HG02943 (cell line): ENCODE data around the gene KBTBD3.
A peak's percentile ranks its signal among the peaks of the same experiment; 100 is the strongest.

Experiments
- ATAC-seq: cut with Tn5 transposase; IDR thresholded peaks from one replicate; pipeline ENCODE4 v1.9.1; 2021; ENCODE audit warnings: mild to moderate bottlenecking, low read depth, moderate library complexity; ENCODE audit not compliant: unreplicated experiment

The KBTBD3 gene, protein sequence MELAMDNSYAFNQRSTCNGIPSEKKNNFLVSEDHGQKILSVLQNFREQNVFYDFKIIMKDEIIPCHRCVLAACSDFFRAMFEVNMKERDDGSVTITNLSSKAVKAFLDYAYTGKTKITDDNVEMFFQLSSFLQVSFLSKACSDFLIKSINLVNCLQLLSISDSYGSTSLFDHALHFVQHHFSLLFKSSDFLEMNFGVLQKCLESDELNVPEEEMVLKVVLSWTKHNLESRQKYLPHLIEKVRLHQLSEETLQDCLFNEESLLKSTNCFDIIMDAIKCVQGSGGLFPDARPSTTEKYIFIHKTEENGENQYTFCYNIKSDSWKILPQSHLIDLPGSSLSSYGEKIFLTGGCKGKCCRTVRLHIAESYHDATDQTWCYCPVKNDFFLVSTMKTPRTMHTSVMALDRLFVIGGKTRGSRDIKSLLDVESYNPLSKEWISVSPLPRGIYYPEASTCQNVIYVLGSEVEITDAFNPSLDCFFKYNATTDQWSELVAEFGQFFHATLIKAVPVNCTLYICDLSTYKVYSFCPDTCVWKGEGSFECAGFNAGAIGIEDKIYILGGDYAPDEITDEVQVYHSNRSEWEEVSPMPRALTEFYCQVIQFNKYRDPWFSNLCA

DNA sequence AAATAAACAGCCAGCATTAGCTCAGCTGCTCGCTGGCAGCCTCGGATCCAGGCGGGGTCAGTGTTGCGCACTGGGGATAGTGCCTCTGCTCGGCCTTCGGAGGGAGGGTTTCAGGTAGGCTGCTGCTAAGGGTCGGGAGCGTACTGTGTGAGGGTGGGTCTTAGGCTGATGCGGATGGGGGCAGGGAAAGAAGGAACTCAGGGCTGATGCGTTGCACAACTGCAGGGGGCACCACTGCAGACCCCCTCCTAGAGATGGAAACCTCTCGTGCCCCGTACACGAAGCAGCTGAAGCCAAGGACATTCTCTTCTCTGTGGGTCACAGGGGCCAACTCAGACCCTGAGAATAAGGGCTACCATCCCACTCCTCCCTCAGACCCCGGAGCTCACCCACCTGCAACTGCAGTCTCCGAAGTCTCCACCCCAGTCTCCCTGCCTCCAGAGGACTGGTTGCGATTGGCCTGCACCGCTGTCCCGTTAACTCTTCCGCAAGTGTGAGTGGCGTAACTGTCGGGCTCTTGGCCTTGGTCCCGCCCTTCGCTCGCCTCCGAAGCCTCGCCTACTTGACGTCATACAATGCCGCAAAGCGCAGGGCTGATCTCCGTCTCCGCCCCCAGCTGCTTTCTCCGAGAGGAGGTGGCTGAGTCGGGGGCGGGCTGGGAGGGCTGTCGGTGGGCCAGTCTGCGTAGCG lies at the start of gene KBTBD3:
Gene KBTBD3 (minus strand): TSS at position 429 of the 690 bp plus-strand sequence. CDS start 18,250 bp downstream, outside the sequence.
- peak; percentile 97 for ATAC-seq

- ATAC-seq: no peak
These were observed 44.6 kb upstream of the KBTBD3 start for GRCh38 chr11:106121570-106122320.

- ATAC-seq: no peak
These were observed 28.8 kb upstream of the KBTBD3 start for GRCh38 chr11:106105986-106106385.

- ATAC-seq: no peak
These were observed 24.7 kb upstream of the KBTBD3 start for GRCh38 chr11:106101819-106102218.

GRCh38 chr11:106101370-106101769 lies 24.2 kb upstream of the KBTBD3 start:
- no peak for ATAC-seq

DNA sequence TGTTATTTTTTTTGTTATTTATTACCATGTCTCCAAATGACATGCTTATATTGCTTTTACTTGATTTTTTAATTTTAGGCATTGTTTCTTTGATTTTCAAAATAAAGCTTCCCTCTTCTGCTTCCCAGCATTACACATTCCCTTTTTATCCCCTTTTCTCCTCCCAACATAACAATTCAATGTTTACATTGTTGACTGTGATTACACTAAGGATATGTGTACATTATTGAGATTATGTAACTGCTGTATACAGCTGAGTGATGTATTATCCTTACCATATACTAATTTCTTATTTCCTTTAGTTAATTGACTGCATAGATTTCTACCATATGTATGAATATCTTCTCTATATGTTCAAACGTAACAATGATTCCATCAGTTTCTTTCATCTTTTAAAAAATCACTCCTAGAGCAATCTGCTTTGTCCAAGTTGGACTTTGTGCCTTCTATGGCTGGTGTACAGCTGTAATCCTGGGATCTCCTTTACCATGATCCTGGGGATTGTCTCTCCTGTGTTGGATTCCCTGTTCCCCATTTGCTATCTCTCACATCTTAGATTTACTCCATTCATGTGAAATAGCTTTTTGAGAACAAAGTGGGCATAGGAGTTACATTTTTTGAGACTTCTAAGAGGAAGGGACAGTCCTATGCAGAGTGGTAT lies 21.9 kb upstream of the KBTBD3 start:
- no peak for ATAC-seq

- ATAC-seq: no peak
These were observed 15.3 kb upstream of the KBTBD3 start for GRCh38 chr11:106092446-106092845.

DNA sequence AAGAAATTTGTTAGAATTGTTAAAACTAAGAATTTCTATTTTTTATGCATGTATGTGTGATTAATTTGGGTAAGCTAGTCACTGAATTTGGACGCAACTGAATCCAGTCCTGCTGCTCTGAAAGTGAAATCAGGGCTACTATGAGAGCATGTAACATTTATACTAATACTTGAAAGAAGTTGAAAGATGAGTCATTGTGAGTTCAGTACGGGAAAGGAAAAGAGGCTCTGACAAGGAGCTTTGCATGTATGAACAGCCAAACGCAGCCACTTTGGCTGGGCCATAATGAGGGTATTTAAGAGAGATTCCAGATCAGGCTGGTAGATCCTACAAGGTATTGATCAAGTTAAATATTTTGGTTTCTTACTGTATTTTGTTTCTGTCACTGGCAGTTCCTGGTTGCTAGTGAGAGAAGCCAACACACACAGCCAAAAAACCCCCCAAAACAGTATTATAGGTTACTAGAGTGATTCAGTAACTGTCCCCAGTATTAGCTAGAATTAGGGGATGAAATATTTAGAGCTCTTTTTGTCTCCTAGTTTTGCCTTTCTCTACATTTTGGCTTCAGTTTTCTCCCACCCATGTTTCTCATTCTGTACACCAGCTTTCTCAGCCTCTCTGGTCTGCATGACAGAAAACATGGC lies 14.5 kb upstream of the KBTBD3 start:
- peak; percentile 99 for ATAC-seq

DNA sequence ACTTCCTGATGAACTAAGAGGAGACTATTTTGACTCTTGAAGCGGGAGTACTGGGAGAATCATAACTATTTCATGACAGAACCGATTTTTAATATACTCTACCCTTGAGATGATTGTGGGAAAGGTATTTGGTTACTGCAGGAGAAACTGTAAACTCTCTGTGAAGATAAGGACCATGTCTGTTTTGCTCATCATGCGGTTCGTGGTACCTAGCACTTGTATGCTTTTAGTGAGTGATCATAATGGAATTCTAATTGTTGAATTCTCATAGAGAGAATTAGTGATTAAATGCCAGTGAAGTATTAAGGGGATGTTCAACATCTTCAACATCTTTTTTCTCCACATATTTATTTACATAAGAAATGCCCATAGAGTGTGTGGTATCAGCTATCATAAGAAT lies 11.7 kb upstream of the KBTBD3 start:
- ATAC-seq: no peak

- ATAC-seq: no peak
These were observed 10.8 kb upstream of the KBTBD3 start for GRCh38 chr11:106087815-106088435.

- no peak for ATAC-seq
These were observed 9.7 kb upstream of the KBTBD3 start for GRCh38 chr11:106086850-106087249.

- no peak for ATAC-seq
These were observed 9.0 kb upstream of the KBTBD3 start for GRCh38 chr11:106086135-106086534.

DNA sequence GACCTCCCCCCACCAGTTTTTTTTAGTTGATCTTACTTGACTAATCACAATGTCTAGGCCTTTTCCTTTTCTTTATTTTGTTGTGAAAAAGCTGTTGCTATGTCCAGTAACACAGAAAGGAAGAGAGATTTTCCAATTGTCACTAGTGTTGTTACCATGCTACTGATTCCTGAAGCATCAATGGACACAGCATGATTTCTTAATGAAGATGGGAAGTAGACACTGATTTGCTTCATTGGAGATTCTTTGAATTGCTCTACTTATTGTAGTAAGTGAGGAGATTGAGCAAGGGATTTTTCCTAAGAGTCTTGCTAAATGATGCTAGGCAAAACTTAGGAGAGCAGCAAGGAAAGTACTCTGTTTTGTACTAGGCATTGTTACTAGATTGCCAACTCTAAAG lies 4.9 kb upstream of the KBTBD3 start:
- ATAC-seq: no peak

GRCh38 chr11:106077609-106078455 lies 685 bp upstream of the KBTBD3 start, which contains the start of gene AASDHPPT:
Gene AASDHPPT (plus strand): TSS chr11:106077662. CDS start chr11:106077711, 49 bp downstream.
- peak; percentile 26 for ATAC-seq

- ATAC-seq: no peak
These were observed 802 bp downstream of the KBTBD3 start for GRCh38 chr11:106076171-106076918.

DNA sequence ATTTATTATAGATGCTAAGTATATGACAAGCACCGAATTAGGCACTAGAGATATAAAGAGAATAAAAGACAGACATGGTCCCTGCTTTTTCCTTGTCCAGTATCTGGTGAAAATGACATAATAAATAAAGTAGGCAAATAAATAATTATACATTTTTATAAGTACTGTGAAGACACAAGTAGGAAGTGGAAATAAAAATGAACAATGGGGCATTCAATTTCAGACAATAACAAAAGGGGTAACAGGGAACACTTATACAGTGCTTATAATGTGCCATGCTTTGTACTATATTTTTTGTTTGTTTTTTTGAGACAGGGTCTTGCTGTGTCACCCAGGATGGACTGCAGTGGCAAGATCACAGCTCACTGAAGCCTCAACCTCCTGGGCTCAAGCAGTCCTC lies 4.3 kb downstream of the KBTBD3 start:
- no peak for ATAC-seq

DNA sequence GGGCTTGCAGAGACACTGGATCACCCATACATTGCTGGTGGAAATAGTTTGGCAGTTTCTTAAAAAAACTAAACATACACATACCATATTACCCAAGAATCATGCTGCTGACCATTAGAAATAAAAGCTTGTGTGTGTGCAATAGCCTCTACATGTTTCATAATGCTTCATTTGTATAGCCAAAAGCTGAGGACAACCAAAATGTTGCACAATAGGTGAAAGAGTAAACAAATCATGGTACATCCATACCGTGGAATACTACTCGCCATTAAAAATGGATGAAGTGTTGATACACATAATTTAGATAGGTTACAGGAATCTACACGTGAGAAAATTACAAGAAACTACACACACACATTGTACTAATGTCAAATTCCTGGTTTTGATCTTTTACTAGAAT lies 6.5 kb downstream of the KBTBD3 start:
- ATAC-seq: no peak

GRCh38 chr11:106063009-106063408 lies 14.1 kb downstream of the KBTBD3 start:
- peak; percentile 52 for ATAC-seq
